Measurements from ENCODE around the gene VPS37B.
"Not testable (repeated sequence)": the region's sequence is repeated elsewhere in the genome, so short reads cannot be mapped to it uniquely, and the experiment has no call there.

Gene VPS37B, protein sequence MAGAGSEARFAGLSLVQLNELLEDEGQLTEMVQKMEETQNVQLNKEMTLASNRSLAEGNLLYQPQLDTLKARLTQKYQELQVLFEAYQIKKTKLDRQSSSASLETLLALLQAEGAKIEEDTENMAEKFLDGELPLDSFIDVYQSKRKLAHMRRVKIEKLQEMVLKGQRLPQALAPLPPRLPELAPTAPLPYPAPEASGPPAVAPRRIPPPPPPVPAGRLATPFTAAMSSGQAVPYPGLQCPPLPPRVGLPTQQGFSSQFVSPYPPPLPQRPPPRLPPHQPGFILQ

DNA sequence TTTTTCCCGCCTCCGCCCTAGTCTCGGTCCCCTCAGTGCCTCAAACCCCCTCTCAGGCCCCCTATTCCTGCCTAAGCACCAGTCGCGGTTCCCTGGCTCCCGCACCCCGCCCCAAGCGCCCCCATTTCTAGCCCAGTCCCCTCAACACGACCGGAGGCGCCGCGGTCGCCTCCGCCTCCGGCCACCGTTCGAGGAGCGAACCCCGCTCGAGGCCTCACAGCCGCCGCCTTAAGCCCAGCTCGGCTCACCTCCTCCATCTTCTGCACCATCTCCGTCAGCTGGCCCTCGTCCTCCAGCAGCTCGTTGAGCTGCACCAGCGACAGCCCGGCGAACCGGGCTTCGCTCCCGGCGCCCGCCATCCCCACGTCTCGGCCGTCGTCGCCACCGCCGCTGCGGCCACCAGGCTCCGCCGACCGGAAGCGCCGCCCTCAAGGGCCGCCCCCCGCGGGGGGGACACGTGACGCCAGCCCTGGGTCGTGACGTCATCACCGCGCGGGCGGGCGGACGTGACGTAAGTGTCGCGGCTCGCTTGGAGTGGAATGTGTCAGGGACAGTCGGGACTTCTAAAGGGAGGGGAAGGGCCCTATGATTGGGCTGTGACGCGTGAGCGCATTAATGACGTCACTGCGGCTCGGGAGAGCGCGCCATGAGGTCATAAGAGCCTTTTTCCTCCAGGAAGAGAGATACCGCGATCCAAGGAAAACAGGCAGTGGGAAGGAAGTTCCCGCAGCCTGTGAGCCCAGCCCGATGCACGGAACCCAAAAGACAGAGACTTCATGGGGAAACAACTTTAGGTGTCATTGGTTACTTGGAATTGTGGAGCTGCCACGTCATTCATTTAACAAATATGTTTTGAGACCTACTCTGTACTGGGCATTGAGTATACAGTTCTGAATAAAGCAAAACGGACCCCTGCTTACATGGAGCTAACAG, at the start of gene VPS37B:
VPS37B (minus strand) TSS at position 421 of the 933 bp plus-strand sequence; CDS start at position 359, 62 bp downstream.
- DNase-seq: peak; percentile 90

DNA sequence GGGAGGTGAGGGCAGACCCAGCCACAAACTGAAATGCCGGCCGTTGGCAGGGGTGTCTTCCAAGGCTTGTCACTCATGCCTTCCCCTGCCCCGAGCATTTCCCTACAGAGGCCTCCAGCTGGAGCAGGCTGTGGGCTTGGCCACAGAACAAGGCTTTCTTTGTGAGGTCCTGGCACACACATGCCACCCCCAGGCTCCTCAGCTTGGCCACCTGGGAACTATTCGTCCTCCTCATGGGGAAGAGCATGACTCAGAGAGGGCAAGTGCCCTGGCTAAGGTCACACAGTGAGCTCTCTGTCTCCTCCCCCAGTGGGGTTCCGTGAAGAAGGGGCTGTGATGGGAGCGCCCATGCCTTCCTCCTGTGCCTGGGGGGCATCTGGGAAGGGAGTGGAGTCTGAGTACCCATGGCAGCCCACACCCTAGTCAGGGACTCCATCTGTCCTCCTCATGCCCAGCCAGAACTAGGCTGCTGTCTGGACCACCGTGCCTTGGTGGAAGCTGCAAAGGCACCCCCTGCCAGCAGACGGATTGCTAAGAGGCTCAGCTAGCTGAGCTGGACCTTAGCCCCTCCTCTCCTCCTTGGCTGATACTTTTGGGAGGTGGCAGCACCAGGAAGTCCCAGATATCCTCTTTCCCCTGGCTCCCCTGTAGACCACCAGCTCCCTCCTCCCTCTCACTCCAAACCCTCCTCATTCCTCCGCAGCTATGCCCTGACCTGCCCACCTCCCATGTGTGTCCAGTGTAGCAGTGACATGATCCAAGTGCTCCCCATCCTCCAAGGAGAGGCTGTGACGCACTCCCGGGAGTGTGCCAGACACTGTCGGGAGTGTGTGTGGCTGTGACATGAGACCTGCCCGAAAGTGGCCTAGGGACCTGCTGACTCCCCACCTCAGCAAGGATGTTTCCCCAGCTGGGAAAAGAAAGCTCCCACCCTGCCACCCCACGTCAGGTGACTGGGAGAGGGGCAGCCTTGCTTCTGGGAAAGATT, 49.0 kb upstream of the VPS37B start:
- peak; percentile 67 for DNase-seq

DNA sequence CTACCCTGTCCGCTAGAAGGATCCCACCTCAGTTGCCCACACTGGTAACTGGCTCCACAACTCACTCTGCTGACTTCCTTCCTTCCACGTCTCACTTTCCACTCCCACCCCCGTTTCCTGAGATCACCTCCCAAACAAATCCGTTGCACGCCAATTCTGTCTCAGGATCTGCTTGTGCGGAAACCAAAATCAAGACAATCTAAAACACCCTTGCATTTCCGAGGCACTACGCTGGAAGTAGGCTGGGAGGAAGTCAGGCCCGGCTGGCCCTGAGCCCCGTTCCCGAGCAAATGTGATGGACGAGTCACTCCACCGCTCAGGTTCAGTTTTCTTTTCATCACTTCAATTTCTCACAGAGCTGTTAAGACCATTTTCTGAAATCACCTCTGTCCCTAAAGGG, 47.3 kb upstream of the VPS37B start:
- DNase-seq: no peak

DNA sequence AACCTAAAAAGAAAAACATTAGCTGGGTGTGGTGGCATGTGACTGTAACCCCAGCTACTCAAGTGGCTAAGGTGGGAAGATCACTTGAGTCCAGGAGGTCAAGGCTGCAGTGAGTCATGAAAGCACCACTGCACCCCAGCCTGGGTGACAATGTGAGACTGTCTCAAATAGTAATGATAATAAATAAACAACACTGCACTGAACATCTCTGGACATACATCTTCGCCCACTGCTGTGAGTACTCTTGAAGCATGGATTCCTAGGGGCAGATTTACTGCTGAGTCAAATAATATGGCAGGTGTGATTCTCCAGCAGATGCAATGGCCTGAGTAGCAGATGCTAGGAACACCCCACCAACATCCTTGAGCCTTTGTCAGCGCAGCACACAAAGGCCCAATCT, 46.7 kb upstream of the VPS37B start:
- DNase-seq: no peak

DNA sequence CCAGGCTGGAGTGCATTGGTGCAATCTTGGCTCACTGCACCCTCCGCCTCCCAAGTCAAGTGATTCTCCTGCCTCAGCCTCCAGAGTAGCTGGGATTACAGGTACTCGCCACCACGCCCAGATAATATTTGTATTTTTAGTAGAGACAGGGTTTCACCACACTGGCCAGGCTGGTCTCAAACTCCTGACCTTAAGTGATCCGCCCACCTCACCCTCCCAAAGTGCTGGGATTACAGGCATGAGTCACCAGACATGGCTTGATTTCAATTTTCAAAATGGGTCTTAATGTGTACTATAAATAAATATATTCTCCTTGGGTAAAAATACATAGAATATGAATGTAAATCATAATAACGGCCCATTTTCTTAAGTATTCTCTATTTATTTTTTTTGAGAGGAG, 45.4 kb upstream of the VPS37B start:
- not testable (repeated sequence) for DNase-seq

DNA sequence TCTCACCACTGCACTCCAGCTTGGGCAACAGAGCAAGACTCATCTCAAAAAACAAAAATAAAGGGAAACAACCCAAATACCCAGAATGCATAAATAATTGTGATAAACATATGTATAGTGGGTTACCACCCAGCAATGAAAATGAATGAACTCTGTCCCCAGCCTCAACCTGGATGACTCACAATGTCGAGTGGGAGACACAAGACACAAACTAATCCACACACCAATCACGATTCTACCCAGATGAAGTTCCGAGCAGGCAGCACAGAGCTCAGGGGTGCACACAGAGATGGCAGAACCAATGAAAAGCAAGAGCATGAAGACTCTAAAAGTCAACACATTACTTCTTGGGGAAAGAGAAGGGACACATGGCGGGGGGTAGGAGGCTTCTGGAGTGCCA, 43.2 kb upstream of the VPS37B start:
- DNase-seq: no peak

DNA sequence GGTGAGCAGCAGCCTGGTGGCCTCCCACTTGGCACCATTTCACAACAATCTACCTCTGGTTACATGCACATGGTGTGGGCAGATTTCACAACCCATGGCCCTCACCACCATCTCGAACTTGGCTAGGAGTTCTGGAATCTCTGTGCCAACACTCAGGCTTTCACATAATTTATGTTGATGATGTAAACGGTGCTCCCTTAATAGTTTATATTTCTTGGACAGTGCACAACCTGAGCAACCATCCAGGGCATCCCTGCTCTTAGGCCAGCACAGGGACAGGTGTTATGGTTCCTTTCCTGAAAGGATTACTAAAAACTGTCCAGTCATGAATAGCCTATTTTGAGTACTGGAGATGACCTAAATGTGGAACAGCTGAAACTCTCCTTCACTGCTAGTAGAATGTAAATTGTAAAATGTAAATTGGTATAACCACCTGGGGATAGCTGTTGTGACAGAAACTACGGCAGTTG, 41.7 kb upstream of the VPS37B start:
- DNase-seq: no peak

DNA sequence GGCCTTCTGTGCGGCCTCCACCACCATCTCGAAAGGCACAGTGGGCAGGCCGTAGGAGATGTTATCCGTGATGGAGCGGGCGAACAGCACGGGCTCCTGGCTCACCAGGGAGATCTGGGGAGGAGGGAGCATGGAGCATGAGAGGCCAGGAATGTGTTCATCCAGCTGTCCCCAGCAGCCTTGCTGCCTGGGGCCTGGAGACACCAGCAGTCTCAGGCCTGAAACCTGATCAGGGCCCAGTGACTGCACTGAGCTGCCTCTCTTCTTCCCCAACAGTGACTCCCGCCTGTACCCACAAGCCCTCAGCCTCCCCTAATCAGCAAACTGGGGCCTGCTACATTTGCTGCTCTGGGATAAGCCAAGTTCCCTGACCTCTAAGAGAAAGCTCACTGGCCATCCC, 39.4 kb upstream of the VPS37B start:
- no peak for DNase-seq

DNA sequence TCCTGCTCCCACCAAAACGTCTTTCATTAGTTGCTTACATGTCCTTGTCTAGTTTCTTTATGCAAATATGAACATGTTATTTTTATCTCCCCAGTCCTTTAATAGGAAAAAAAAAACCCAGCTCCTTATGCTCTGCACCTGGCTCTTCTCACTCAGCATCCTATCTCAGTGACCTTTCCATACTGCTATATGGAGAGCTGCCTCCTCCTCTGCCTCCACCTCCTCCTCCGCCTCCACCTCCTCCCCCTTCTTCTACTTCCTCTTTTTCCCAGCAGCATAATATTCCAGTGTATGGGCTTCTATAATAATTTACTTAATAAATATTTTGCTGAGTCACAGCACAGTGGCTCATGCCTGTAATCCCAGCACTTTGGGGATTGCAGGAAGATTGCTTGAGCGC, 38.8 kb upstream of the VPS37B start:
- no peak for DNase-seq

DNA sequence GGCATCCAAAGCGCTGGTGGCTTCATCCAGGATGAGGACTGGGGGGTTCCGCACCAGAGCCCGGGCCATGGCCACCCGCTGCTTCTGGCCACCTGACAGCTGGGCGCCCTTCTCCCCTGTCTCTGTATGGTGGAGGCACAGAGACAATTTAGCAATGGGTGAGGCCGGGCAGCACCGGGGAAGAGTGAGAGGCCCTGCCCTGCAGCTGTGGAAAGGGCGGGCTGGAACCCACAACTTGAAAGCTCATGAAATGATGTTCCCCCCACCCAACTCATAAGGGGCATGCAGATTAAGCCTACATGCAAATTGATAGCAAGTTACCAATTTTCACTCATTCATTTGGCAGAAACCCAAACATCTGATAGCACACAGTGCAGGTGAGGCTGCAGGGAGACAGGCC, 36.3 kb upstream of the VPS37B start:
- DNase-seq: no peak

DNA sequence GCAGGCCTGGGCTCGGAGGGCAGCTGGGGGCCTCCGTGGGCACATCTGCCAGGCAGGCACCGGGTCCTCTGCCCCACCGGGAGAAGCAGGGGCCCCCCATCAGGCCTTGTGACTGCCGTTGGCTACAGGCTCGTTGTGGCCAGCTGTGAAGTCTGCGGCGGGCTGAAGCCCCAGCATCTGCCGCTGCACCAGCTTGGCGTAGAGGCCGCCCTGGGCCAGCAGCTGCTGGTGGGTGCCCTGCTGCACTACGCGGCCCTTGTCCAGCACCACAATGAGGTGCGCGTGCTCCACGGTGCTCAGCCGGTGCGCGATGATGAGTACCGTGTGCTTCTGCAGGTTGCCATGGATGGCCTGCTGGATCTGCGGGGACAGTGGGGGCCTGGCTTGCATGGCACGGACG, 33.9 kb upstream of the VPS37B start:
- no peak for DNase-seq

DNA sequence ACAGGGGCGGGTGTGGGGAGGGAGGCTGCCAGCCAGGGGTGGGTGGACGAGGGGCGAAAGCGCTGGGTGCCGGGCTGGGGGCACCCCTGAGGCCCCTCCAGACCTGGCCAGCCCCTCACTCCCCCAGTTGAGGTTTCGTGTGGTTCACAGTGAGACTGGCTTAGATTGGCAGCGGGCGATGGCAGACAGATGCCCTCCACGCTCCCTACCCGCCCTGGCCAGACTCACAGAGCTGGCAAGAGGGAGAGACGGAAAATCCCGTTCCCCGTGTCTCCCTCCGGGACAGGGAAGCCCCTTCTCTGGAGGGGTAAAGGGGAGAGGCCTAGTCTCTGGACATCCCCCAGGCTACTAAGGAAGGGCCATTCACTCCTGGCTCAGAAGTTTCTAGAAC, 33.2 kb upstream of the VPS37B start:
- DNase-seq: no peak

DNA sequence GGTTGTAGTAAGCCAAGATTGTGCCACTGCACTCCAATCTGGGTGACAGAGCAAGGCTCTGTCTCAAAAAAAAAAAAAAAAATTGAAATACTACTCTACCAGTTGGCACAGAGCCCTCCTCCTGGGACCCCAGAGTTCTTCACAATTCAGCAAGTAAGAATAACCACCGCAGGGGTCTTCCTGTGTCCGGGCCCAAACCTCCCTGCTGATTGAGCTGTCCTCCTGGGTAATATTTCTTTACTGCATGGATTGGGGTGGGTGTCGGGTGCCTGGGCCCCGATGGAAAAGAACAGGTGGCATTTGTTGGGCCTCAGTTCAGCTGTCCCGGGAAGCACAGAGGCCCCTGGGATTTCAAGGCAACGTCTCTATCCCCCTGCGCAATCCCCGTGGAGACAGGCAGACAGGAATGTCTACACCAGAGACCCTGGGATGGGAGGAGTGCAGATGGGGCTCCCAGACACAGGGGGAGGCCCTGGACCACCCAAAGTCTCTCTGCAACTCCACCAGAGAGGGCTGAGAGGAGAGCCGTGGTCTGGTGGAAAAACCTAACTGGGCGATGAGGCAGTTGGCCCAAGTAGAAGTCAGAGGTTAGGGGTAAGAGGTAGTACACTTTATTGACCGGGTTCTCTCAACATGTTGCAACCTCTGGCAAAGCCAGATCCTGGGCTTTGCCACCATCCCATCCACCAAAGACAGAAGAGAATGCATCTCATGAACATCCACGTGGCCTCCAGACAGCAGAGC, 32.7 kb upstream of the VPS37B start:
- DNase-seq: no peak

DNA sequence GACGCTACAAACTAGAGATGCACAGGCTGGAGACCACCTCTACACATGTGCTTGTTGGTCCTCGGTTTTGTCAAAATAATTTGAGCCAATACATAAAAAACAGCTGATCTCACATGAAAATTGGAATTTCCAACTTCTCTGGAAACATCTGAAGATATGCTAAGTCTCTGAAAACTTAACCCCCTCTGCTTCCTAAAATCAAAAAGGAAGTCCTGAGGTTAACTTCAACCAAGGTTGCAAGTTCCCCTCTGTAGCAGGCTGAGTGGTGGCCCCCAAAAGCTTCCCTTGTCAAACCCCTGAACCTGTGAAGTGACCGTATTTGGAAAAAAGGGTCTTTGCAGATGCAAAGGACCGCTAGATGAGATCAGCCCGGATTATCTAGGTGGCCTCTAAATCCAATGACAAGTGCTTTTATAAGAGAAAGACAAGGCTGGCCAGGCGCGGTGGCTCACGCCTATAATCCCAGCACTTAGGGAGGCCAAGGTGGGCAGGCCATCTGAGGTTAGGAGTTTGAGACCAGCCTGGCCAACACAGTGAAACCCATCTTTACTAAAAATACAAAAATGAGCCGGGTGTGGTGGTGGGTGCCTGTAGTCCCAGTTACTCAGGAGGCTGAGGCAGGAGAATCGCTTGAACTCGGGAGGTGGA, 32.0 kb upstream of the VPS37B start:
- no peak for DNase-seq

DNA sequence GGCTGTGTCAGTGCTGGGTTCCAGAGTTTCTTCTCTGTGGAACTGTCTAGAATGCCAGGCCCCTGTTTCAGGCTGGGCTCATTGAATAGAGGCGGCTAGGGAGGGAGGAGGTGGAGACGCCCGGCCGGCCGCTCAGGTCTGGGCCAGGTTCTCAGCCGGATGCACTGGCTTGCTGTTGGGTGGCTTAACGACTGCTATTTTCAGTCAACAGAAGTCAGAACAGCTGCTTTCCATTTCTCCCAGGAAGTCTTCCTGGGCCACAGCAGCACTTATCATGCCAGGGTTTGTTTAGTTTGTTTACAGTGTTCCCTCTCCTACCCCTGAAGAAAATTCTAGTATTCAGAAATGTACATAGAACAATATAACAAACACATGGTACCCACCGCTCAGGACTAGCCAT, 26.0 kb upstream of the VPS37B start:
- no peak for DNase-seq

DNA sequence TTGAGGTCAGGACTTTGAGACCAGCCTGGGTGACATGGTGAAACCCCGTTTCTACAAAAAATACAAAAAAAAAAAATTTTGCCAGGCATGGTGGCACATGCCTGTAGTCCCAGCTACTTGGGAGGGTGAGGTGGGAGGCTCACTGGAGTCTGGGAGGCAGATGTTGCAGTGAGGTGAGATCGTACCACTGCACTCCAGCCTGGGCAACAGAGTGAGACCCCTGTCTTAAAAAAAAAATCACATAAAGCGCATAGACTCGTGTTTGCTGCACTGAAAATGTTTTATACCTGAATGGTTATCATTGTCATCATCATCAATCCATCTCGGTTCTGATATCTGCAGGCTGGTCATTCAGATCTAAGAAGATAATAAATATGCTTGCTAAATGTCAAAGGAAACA, 24.8 kb upstream of the VPS37B start:
- no peak for DNase-seq

DNA sequence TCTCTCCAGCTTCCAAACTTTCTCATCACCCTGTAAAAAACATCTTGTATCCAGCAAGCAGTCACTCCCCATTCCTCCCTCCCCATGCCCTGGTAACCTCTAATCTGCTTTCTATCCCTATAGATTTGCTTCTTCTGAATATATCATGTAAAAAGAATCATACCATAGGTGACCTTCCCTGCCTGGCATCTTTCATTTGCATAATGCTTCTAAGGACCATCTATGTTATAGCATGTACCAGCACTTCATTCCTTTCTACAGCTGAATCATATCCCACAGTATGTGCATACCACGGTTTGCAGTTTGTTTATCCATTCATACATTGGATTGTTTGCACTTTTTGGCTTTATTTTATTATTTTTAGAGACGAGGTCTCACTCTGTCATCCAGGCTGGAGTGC, 22.9 kb upstream of the VPS37B start:
- DNase-seq: no peak

DNA sequence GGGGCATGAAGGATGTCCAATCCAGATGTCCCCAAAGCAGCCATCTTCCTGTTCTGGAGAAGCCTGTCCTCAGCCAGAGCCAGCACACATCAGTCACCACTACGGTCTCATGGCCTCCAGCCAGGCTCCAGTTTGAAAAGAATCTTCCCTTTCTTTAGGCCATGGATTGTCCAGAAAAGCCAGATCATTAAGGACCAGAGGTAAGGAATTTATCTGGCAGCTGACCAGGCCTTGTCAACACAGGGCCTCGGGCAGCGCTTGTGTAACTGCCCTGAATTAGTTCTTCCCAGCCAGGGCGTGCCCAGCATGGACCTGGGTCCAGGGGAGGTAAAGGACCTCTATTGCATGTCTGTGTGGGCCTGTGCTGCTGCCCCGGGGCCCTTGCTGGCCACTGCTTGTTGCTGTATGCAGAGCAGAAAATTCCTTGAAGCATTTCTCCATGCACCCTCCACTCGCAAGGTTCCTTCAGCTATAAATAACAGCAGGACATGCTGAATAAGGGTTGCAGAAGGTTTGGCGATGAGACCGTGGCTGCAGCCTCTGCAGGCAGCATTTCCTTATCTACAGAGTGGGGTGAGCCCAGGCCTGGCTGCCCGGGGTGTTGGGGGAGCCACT, 21.7 kb upstream of the VPS37B start:
- DNase-seq: no peak

DNA sequence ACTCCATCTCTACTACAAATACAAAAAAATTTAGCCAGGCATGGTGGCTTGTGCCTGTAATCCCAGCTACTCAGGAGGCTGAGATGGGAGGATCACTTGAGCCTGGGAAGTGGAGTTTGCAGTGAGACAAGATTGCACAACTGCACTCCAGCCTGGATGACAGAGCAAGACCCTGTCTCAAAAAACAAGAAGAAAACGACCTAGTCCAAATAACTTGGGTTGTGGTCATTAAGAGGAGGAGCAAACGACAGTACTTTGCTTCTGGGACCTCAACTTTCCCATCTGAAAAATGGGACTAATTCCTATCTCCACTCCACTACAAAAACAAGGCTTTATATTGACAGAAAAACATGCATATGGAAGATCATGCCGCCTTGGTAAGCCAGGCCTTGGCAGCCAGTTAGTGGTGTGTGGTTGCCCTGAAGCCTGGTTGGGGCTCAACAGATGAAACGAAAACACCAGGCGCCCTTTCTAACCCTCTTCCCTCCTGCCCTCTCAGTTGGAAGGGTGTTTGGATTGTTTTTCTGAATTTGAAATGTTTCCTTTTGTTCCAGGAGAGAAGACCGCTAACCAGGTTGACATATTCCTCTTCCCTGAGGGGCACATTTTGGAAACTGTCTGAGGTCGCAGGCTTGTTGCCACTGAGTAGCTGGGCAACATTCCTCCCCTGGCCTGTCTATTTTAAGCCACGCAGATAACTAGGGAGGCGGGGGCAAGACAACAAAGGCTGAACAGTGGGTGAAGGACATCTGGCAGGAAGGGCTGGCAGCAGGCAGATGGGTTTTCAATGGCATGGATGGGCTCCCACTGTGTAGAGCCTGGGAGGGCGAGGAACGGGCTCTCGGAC, 13.7 kb upstream of the VPS37B start:
- no peak for DNase-seq

DNA sequence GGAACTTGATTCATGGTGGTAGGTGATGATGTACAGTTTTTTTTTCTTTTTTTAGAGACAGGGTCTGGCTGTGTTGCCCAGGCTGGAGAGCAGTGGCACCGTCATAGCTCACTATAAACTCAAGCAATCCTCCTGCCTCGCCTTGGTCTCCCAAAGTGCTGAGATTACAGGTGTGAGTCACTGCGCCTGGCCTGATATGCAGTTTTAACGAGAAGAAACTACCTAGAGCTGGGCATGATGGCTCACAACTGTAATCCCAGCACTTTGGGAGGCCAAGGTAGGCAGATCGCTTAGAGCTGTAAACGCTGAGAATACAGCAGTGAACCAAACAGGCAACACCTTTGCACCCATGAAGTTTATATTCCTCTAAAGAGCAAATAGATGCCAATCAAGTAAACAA, 13.0 kb upstream of the VPS37B start:
- no peak for DNase-seq
